ENCODE data around the gene HHEX. TPM values are rescaled to one million over a fixed set of nuclear protein-coding genes. Genes with fewer than 3 reads are reported as not detected.

Gene HHEX
- total and polyA plus RNA-seq, 2 of the 8 experiments (the other 6 are each of a cell fraction or from before 2014, with no cell fraction given): 0.56 to 1.5 TPM

DNA sequence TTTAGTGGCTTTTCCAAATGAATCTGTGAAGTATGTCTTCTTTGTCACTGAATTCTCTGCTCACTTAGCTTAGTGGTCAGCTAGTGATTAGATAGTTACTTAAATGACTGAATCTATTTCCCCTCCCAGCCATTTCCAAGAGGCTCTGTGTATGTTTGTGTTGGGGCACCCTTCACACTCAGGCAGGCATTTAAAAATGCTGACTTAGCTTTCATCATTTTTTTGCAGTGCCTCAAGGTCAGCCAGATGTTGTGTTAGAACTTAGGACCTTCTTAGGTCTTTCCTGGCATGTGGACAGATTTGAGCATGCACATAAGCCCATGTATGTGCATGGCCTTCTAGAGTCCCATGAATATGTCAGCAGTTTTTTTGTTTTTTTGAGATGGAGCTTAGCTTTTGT is 25.4 kb upstream of the HHEX start:
- Histone ChIP-seq H3K79me2 (ENCODE audit: control insufficient read depth in 1 of 2, insufficient read depth in 2 of 2, low read length in 2 of 2) (no peaks in the 10 kb centered on the region), H3K23ac (ENCODE audit: insufficient read length) (no peak overlapping the region), H3K4me3 (ENCODE audit: extremely low read depth in 1 of 4, insufficient read depth in 2 of 4, low read depth in 3 of 4, low read length in 4 of 4) (no peak overlapping the region), H2BK5ac (ENCODE audit: low read depth, low read length) (no peak overlapping the region), H2BK15ac (ENCODE audit: low read length) (no peak overlapping the region), H2BK120ac (replicated peaks; ENCODE audit: low read depth, low read length) (no peak overlapping the region), H3K27me3 (replicated peaks in 1 of 4; ENCODE audit: control insufficient read depth in 3 of 4, extremely low read depth in 1 of 4, insufficient read depth in 3 of 4, low read length in 3 of 4) (no peaks in the 10 kb centered on the region), H2AK5ac (ENCODE audit: low read depth, low read length) (no peak overlapping the region), H4K20me1 (replicated peaks in 1 of 2; ENCODE audit: control insufficient read depth in 1 of 2, insufficient read depth in 2 of 2, low read length in 2 of 2) (no peaks in the 10 kb centered on the region), H3K27ac (ENCODE audit: low read depth, low read length) (no peak overlapping the region), H3K36me3 (ENCODE audit: control insufficient read depth in 2 of 4, insufficient read depth in 4 of 4, low read length in 3 of 4) (no peaks in the 10 kb centered on the region), H3K9me3 (ENCODE audit: insufficient read depth in 2 of 2, low read depth in 1 of 2, low read length in 1 of 2) (peaks cover 0 to 3% of the 10 kb centered on the region in 2 experiments; a peak in 1 of 4 replicates), H2BK12ac (ENCODE audit: low read depth, low read length) (no peak overlapping the region), H3K4ac (replicated peaks; ENCODE audit: insufficient read length, low read depth, low read length) (no peak overlapping the region), H3K9ac (replicated peaks in 1 of 4; ENCODE audit: extremely low read depth in 1 of 4, low read depth in 3 of 4, low read length in 3 of 4) (no peak overlapping the region), H3K4me1 (replicated peaks in 1 of 4; ENCODE audit: control insufficient read depth in 3 of 4, insufficient read depth in 4 of 4, low read length in 3 of 4) (no peaks in the 10 kb centered on the region), H4K5ac (ENCODE audit: insufficient read length, low read depth, low read length) (no peak overlapping the region), H4K8ac (ENCODE audit: extremely low read depth, insufficient read depth, low read length) (no peak overlapping the region), H3K79me1 (ENCODE audit: low read depth, low read length) (no peaks in the 10 kb centered on the region), H3K23me2 (ENCODE audit: low read depth, low read length) (no peaks in the 10 kb centered on the region), H4K91ac (replicated peaks; ENCODE audit: insufficient read length, low read length) (no peak overlapping the region), H3K4me2 (ENCODE audit: insufficient read depth in 1 of 2, low read depth in 2 of 2, low read length in 2 of 2) (no peak overlapping the region), H3K18ac (ENCODE audit: extremely low read depth, low read length) (no peak overlapping the region), H3K56ac (replicated peaks; ENCODE audit: insufficient read length, low read depth, low read length) (no peak overlapping the region), H2AFZ (ENCODE audit: low read length) (no peak overlapping the region), H2BK20ac (ENCODE audit: low read length) (no peak overlapping the region), H3K14ac (ENCODE audit: insufficient read length) (no peak overlapping the region)
- DNase-seq (ENCODE audit: low read depth in 1 of 2, low spot score in 2 of 2) (no peak), FAIRE-seq (no peak)
- TF ChIP-seq POLR2AphosphoS5 (IDR thresholded peaks at IDR 0.05; ENCODE audit: low read depth, low read length) (no peak), SP2 (IDR thresholded peaks at IDR 0.05; ENCODE audit: low read length) (no peak), YY1 (IDR thresholded peaks at IDR 0.05; ENCODE audit: low read depth, low read length) (no peak), CBX5 (IDR thresholded peaks at IDR 0.05; ENCODE audit: low read depth, low read length) (no peak)
- POLR2A ChIA-PET (ENCODE audit: partially characterized antibody): no interaction called here
- CTCF ChIA-PET (ENCODE audit: partially characterized antibody): no interaction called here

Measured in H1 (cell line).